ENCODE measurements around the gene CRELD2. TPM values are rescaled to one million over a fixed set of nuclear protein-coding genes. Genes with fewer than 3 reads are reported as not detected.
A peak's percentile ranks its signal among the peaks of the same experiment; 100 is the strongest.

CRELD2 gene
- total RNA-seq, 2 experiments from 2014 or later, result 21.2 to 23.3 TPM

DNA sequence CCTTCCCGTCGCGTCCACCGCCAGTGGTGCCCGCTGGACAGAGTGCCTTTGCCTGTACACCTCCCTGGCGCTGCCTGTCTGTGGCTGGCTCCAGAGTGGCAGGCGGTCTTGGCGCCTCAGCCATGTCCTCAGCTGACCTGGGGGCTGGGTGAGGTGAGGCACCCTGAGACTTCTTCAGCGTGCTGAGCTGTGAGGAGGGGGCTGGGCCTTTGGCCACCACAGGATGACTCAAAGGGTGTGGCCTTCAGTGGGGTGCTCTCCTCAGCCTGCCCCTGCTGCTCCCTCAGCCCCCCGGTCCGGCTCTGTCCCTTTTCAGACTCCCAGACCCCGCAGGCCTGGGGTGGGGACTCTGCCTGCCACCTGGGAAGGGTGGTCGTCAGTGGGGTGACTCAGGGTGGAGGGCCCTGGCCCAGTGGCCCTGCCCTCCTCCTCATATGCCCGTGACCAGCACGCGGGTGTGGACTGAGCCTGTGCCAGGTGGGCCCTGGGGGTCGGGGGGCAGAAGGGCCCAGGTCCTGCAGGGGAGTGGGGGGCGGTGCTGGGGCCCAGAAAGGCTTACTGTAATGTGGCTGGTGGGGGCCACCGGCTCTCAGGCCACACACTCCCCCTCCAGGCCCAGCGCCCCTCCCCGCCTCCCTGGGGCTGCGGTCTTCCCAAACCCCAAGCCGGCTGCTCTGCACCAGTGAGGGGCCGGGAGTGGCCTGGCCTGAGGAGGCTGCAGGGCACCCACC lies 15.9 kb downstream of the CRELD2 start:
- Mint-ChIP-seq H3K9me3 (no peaks in the 10 kb centered on the region), H3K4me1 (ENCODE audit: low read depth) (peaks cover 26% of the 10 kb centered on the region), H3K4me3 (peak overlapping the region; percentile 54), H3K27me3 (no peaks in the 10 kb centered on the region), H3K36me3 (ENCODE audit: low read depth) (no peaks in the 10 kb centered on the region), H3K27ac (peak overlapping the region; percentile 74)
- H3K27ac ChIP-seq (ENCODE audit: low read depth in 1 of 2, low read length in 2 of 2), result peak overlapping the region; percentile 86 to 88
- ChIA-PET POLR2A (interaction anchor here (1.8 to 2.3 kb wide), 2 partner anchors 27 to 33 kb away, joined by 8 to 14 read pairs; partner anchors contain the start of gene PIM3), CTCF (interaction anchor here (2.5 kb wide), 1 partner anchor 96 kb away, joined by 14 read pairs; no protein-coding TSS in a partner anchor)
- peak in 7 of 14 experiments; percentile 32 to 82 (median 46) for DNase-seq
- peak overlapping the region; percentile 55 for H3K4me3 ChIP-seq (ENCODE audit: low read length)
- H3K36me3 ChIP-seq (ENCODE audit: insufficient read depth, low read length), result no peaks in the 10 kb centered on the region
- TF ChIP-seq, protein P1, sequence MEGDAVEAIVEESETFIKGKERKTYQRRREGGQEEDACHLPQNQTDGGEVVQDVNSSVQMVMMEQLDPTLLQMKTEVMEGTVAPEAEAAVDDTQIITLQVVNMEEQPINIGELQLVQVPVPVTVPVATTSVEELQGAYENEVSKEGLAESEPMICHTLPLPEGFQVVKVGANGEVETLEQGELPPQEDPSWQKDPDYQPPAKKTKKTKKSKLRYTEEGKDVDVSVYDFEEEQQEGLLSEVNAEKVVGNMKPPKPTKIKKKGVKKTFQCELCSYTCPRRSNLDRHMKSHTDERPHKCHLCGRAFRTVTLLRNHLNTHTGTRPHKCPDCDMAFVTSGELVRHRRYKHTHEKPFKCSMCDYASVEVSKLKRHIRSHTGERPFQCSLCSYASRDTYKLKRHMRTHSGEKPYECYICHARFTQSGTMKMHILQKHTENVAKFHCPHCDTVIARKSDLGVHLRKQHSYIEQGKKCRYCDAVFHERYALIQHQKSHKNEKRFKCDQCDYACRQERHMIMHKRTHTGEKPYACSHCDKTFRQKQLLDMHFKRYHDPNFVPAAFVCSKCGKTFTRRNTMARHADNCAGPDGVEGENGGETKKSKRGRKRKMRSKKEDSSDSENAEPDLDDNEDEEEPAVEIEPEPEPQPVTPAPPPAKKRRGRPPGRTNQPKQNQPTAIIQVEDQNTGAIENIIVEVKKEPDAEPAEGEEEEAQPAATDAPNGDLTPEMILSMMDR (IDR thresholded peaks at IDR 0.05), result no peak
- ATAC-seq (ENCODE audit: poor library complexity), result no peak
- H3K9me3 ChIP-seq (ENCODE audit: control insufficient read depth in 1 of 2, insufficient read depth in 1 of 2, low read length in 2 of 2), result peaks cover 0 to 5% of the 10 kb centered on the region in 2 experiments
- intact Hi-C loops (cut with DNase I, micrococcal nuclease), result loop anchor here in 1 of 2 experiments (10.0 kb wide), 1 partner anchor 260 kb away; no protein-coding TSS in a partner anchor
- H3K4me1 ChIP-seq (ENCODE audit: insufficient read depth, low read length), result peaks cover 69% of the 10 kb centered on the region
- no peaks in the 10 kb centered on the region for H3K27me3 ChIP-seq (ENCODE audit: control insufficient read depth in 1 of 2, insufficient read depth in 2 of 2, low read length in 2 of 2)

DNA sequence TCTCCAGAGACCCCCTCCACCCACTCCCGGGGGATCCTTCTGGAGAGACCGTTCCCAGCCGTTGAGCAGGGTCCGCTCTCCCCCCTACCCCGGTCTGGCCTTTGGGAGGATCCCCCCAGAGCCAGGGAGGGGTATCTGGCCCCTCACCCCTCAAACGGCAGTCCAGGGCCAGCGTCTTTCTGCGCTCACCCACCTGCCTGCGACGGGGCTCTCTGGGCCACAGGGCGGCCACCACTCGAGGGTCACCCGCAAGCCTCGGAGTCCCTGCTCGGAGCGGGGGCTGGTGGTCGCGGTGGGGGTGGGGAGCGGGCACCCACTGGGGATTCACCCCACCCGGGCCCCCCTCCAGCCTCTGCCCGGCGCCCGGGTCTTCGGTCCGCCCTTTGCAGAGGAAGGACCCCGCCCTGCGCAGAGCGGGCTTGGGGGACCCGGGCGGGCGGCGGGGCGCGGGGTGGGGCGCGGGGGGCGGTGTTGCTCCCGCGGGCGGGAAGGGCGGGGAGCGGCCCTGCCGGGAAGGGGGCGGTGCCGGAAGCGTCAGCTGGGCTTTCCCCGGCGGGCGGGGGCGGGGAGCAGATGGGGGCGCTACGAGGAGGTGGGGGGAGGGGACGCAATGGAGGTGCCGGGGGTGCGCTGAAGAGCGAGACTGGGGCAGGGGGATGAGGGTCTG lies 16.6 kb downstream of the CRELD2 start:
- intact Hi-C loops (cut with DNase I, micrococcal nuclease), result loop anchor here (5.0 to 10.0 kb wide), 2 partner anchors 257 to 260 kb away; no protein-coding TSS in a partner anchor
- Histone ChIP-seq H3K4me3 (ENCODE audit: low read length) (peak overlapping the region; percentile 55), H3K4me1 (ENCODE audit: insufficient read depth, low read length) (peaks cover 68% of the 10 kb centered on the region)

DNA sequence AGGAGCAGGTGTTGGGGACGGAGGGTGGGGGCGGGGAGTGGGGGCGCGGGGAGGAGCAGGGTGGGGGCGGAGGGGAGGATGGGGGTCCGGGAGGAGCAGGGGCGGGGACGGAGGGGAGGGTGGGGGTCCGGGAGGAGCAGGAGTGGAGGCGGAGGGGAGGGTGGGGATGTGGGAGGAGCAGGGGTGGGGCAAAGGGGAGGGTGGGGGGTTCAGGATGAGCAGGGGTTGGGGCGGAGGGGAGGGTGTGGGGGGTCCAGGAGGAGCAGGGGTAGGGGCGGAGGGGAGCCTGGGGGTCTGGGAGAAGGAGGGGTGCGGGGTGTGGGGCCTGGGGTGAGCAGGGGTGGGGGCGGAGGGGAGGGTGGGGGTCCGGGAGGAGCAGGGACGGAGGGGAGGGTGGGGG lies 17.1 kb downstream of the CRELD2 start:
- H3K27ac Mint-ChIP-seq, result peak overlapping the region; percentile 87
- H3K4me1 Mint-ChIP-seq (ENCODE audit: low read depth), result peaks cover 20% of the 10 kb centered on the region
- peaks cover 63% of the 10 kb centered on the region for H3K4me1 ChIP-seq (ENCODE audit: insufficient read depth, low read length)
- no peaks in the 10 kb centered on the region for H3K27me3 ChIP-seq (ENCODE audit: control insufficient read depth in 1 of 2, insufficient read depth in 2 of 2, low read length in 2 of 2)
- no peaks in the 10 kb centered on the region for H3K9me3 Mint-ChIP-seq
- intact Hi-C loops (cut with DNase I, micrococcal nuclease), result loop anchor here (5.0 to 10.0 kb wide), 2 partner anchors 257 to 259 kb away; no protein-coding TSS in a partner anchor
- H3K4me3 ChIP-seq (ENCODE audit: low read length), result peak overlapping the region; percentile 55
- ChIA-PET POLR2A (interaction anchor here (0.7 to 3.2 kb wide), 11 partner anchors 10 to 686 kb away, joined by 3 to 92 read pairs (median 9); partner anchors contain the start of gene PIM3), CTCF (interaction anchor here (1.2 kb wide), 1 partner anchor 95 kb away, joined by 6 read pairs; no protein-coding TSS in a partner anchor)
- H3K27me3 Mint-ChIP-seq, result no peaks in the 10 kb centered on the region
- TF ChIP-seq, protein P1 (IDR thresholded peaks at IDR 0.05), result no peak
- H3K36me3 ChIP-seq (ENCODE audit: insufficient read depth, low read length), result no peaks in the 10 kb centered on the region
- no peak overlapping the region for H3K27ac ChIP-seq (ENCODE audit: low read depth in 1 of 2, low read length in 2 of 2)
- H3K36me3 Mint-ChIP-seq (ENCODE audit: low read depth), result no peaks in the 10 kb centered on the region
- H3K9me3 ChIP-seq (ENCODE audit: control insufficient read depth in 1 of 2, insufficient read depth in 1 of 2, low read length in 2 of 2), result peaks cover 0 to 5% of the 10 kb centered on the region in 2 experiments
- ATAC-seq (ENCODE audit: poor library complexity) (no peak), DNase-seq (peak in 5 of 14 experiments; percentile 32 to 79 (median 46))
- peak overlapping the region; percentile 76 for H3K4me3 Mint-ChIP-seq

More for the DNA sequence above, 16.6 kb downstream of the CRELD2 start:
- ATAC-seq (ENCODE audit: poor library complexity) (peak; percentile 15), DNase-seq (peak; percentile 68 to 96 (median 91))
- Histone ChIP-seq H3K27me3 (ENCODE audit: control insufficient read depth in 1 of 2, insufficient read depth in 2 of 2, low read length in 2 of 2) (no peaks in the 10 kb centered on the region), H3K36me3 (ENCODE audit: insufficient read depth, low read length) (no peaks in the 10 kb centered on the region), H3K9me3 (ENCODE audit: control insufficient read depth in 1 of 2, insufficient read depth in 1 of 2, low read length in 2 of 2) (peaks cover 0 to 5% of the 10 kb centered on the region in 2 experiments), H3K27ac (ENCODE audit: low read depth in 1 of 2, low read length in 2 of 2) (peak overlapping the region; percentile 86 to 88)
- CTCF ChIA-PET, result no interaction called here
- H3K27ac Mint-ChIP-seq, result peak overlapping the region; percentile 74
- H3K9me3 Mint-ChIP-seq, result no peaks in the 10 kb centered on the region
- POLR2A ChIA-PET, result interaction anchor here (2.2 to 3.2 kb wide), 4 partner anchors 9 to 32 kb away, joined by 9 to 92 read pairs (median 24); partner anchors contain the start of gene PIM3
- no peaks in the 10 kb centered on the region for H3K36me3 Mint-ChIP-seq (ENCODE audit: low read depth)
- H3K4me1 Mint-ChIP-seq (ENCODE audit: low read depth), result peaks cover 26% of the 10 kb centered on the region
- peak overlapping the region; percentile 7 for H3K4me3 Mint-ChIP-seq
- no peaks in the 10 kb centered on the region for H3K27me3 Mint-ChIP-seq
- TF ChIP-seq, protein P1 (IDR thresholded peaks at IDR 0.05), result no peak

Measured in CD4-positive, alpha-beta T cell (primary cell).